Transverse colon (tissue), 4 donors: ENCODE measurements around the gene SNAPC3. TPM values are rescaled to one million over a fixed set of nuclear protein-coding genes. Genes with fewer than 3 reads are reported as not detected.

Source experiments
- DNase-seq: peaks from one replicate; pipeline ENCODE4 v3.0.0-alpha.2; 2019
- H3K27ac ChIP-seq, 4 donors: fragments of 200-600 bp; sonication (generic); 2 replicates each; pipeline ENCODE4 v1.5.1; 2016 to 2018; ENCODE audit warnings: inconsistent platforms in 4 of 4
- H3K27me3 ChIP-seq: fragments of 200-600 bp; sonication (generic); 2 replicates; pipeline ENCODE4 v1.5.1; 2017; ENCODE audit warnings: inconsistent platforms
- H3K36me3 ChIP-seq, 4 donors: fragments of 200-600 bp; sonication (generic); 2 replicates each; pipeline ENCODE4 v1.5.1; 2017 to 2019; ENCODE audit warnings: inconsistent platforms in 4 of 4
- H3K4me1 ChIP-seq, 4 donors: fragments of 200-600 bp; sonication (generic); 2 replicates each; pipeline ENCODE4 v1.5.1; 2017 to 2020; ENCODE audit warnings: inconsistent platforms in 4 of 4
- H3K4me3 ChIP-seq, 4 donors: fragments of 200-600 bp; sonication (generic); 1 replicate in 1 of 4; 2 replicates in 3 of 4; pipeline versions ENCODE4 v1.5.1 to v1.6.1; 2017 to 2019; ENCODE audit warnings: inconsistent platforms in 4 of 4
- H3K9me3 ChIP-seq, 2 donors: fragments of 200-600 bp; sonication (generic); 2 replicates each; pipeline ENCODE4 v1.5.1; 2017 to 2019; ENCODE audit warnings: inconsistent platforms in 2 of 2
- CTCF ChIP-seq, 5 experiments: fragments of 200-600 bp in 3 of 5; fragments of 450-650 bp in 2 of 5; sonication (generic) in 3 of 5; IDR thresholded peaks; 1 replicate in 2 of 5; 2 replicates in 3 of 5; pipeline ENCODE4 v1.5.1; 2016 to 2017; ENCODE audit warnings: antibody characterized with exemption in 5 of 5, inconsistent platforms in 3 of 5, mild to moderate bottlenecking in 2 of 5, moderate library complexity in 1 of 5
- EP300 ChIP-seq: sonication (generic); formaldehyde crosslinking; IDR thresholded peaks from one replicate; pipeline ENCODE4 v1.6.1; 2017; ENCODE audit warnings: antibody characterized with exemption, low read depth
- POLR2A ChIP-seq: fragments of 450-650 bp; IDR thresholded peaks from one replicate; pipeline ENCODE4 v1.6.1; 2016; ENCODE audit warnings: antibody characterized with exemption, mild to moderate bottlenecking, moderate library complexity
- POLR2AphosphoS5 ChIP-seq, 3 donors: sonication (generic); formaldehyde crosslinking; IDR thresholded peaks; one replicate each; pipeline ENCODE4 v1.6.1; 2016; ENCODE audit warnings: antibody characterized with exemption in 3 of 3
- WGBS, 2 donors: methylation state at CpG; one replicate each; pipeline ENCODE4 v1.1.5; 2018; ENCODE audit warnings: low coverage in 1 of 2; 5-methylcytosine and 5-hydroxymethylcytosine counted together
- in situ Hi-C, 4 donors: fragments of 200-750 bp; cut with MboI; loops; one replicate each; pipeline versions ENCODE4 v1.15.0 to v1.15.1; 2017; ENCODE audit warnings: low sequenced_read_pairs in 3 of 4, low pct_ligation_motif_present in 1 of 4, low pct_unique_long_range_greater_than_20kb in 1 of 4
- intact Hi-C: fragments of 100-400 bp; cut with DNase I; formaldehyde crosslinking; loops from one replicate; pipeline ENCODE4 v1.15.1; 2023; ENCODE audit warnings: low total_unique reads
- total RNA-seq, 4 donors: library from RNA; depleted of rRNA; stranded (reverse); fragments of >200 nt; gene quantifications; one replicate each; pipeline ENCODE4 v1.1.0, GENCODE V29; 2016

The SNAPC3 gene
- total RNA-seq, 4 donors from 2014 or later: 44.9 to 70.7 (median 52.5) TPM

DNA sequence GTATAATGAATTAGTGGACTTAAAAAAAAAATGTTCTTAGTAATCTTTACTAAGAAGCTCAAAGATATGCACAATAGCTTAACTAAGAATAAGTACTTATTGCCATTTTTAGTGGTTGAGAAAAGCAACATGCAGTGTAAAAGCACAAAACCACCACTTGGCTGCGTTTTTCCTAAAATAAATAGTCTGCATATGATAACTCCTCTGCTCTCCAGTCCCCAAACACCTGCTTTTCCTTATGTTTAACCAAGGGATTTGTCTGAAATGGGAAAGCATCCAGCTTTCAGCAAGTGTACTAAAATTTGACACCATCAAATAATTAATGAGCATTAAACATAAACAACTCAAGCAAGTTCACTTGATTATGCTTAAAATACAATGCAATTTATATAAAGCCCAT, 46.7 kb downstream of the SNAPC3 start:
- no peaks in the 10 kb centered on the region for H3K4me1 ChIP-seq
- H3K27me3 ChIP-seq: no peaks in the 10 kb centered on the region
- WGBS, 2 donors: 76 to 86% methylated on average over 1 of the region's 1 CpG
- DNase-seq: no peak
- no peak overlapping the region for H3K4me3 ChIP-seq
- intact Hi-C loops: no loop called here
- peaks cover 0 to 40% (median 5%) of the 10 kb centered on the region in 4 donors for H3K36me3 ChIP-seq
- H3K27ac ChIP-seq: no peak overlapping the region
- H3K9me3 ChIP-seq: no peaks in the 10 kb centered on the region
- TF ChIP-seq POLR2AphosphoS5 (IDR thresholded peaks at IDR 0.05) (no peak), EP300 (no peak), CTCF (IDR thresholded peaks at IDR 0.05) (no peak), POLR2A (no peak)
- in situ Hi-C loops: no loop called here

GRCh38 chr9:15469862-15470261, 47.2 kb downstream of the SNAPC3 start:
- Histone ChIP-seq H3K27ac (no peak overlapping the region), H3K4me1 (no peaks in the 10 kb centered on the region), H3K36me3 (peaks cover 0 to 40% (median 5%) of the 10 kb centered on the region in 4 donors), H3K9me3 (no peaks in the 10 kb centered on the region), H3K4me3 (no peak overlapping the region), H3K27me3 (no peaks in the 10 kb centered on the region)
- WGBS, 2 donors: 91 to 93% methylated on average over 2 of the region's 2 CpGs
- in situ Hi-C loops (no loop called here), intact Hi-C loops (no loop called here)
- TF ChIP-seq CTCF (IDR thresholded peaks at IDR 0.05): no peak
- TF ChIP-seq POLR2A: no peak
- TF ChIP-seq EP300: no peak
- no peak for TF ChIP-seq POLR2AphosphoS5 (IDR thresholded peaks at IDR 0.05)
- DNase-seq: no peak

DNA sequence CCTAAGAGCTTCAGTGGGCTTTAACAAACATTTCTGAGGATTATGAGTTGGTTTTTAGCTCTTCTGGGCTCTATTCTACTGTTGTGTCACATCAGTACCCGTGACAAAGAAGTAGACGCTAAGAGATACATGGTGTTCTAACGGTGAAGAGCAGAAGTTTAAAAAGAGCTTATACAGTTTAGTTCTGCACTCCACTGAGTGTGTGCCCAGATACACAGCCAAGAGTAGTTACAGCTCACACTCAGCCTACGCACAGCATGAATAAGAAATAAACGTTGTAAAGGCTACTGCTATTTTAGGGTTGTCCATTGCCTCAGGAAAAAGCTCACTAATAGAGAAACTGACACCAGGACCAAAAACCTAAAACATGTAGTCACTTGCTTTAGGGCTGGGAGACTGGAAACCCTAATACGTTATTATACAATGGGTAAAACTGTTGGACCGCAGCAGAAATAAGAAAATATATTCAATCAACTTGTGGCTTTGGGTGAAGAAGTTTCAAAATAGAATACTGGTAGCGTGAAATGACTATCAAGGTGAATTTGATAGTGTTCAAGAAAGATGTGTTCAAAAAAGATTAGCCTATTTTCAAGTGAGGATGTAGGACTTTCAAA, 53.4 kb downstream of the SNAPC3 start:
- WGBS, 2 donors: 77 to 81% methylated on average over 8 of the region's 8 CpGs
- H3K27ac ChIP-seq: no peak overlapping the region
- TF ChIP-seq POLR2AphosphoS5 (IDR thresholded peaks at IDR 0.05): no peak
- no peak for TF ChIP-seq CTCF (IDR thresholded peaks at IDR 0.05)
- no peak for TF ChIP-seq POLR2A
- TF ChIP-seq EP300: no peak
- intact Hi-C loops: no loop called here
- DNase-seq: no peak
- peaks cover 0 to 17% (median 3%) of the 10 kb centered on the region in 4 donors for H3K36me3 ChIP-seq
- no peak overlapping the region for H3K4me3 ChIP-seq
- H3K4me1 ChIP-seq: no peaks in the 10 kb centered on the region
- H3K27me3 ChIP-seq: no peaks in the 10 kb centered on the region
- in situ Hi-C loops: no loop called here
- H3K9me3 ChIP-seq: no peaks in the 10 kb centered on the region

- TF ChIP-seq EP300 (no peak), POLR2AphosphoS5 (IDR thresholded peaks at IDR 0.05) (no peak), CTCF (IDR thresholded peaks at IDR 0.05) (no peak), POLR2A (no peak)
- no peak overlapping the region for H3K27ac ChIP-seq
- H3K4me3 ChIP-seq: no peak overlapping the region
- in situ Hi-C loops: no loop called here
- WGBS, 2 donors: 94 to 100% methylated on average over 1 of the region's 1 CpG
- H3K27me3 ChIP-seq: no peaks in the 10 kb centered on the region
- DNase-seq: no peak
- no peaks in the 10 kb centered on the region for H3K9me3 ChIP-seq
- peaks cover 0 to 8% (median 3%) of the 10 kb centered on the region in 4 donors for H3K36me3 ChIP-seq
- intact Hi-C loops: no loop called here
- H3K4me1 ChIP-seq: no peaks in the 10 kb centered on the region
Measured at GRCh38 chr9:15480028-15480427, 57.4 kb downstream of the SNAPC3 start.
